HL-60/S4 treated with retinoic acid at 250 ng/mL for 4 days and 3 days (cell line): ENCODE results near the gene RALY.

Experiments used
- in situ Hi-C: fragments of 300-500 bp; cut with MboI; formaldehyde crosslinking; loops from 2 replicates; pipeline ENCODE4 v1.7.0; 2022; ENCODE audit warnings: low sequenced_read_pairs

RALY gene

GRCh38 chr20:34045930-34046725 lies 52.4 kb downstream of the RALY start:
- in situ Hi-C loops, result no loop called here

DNA sequence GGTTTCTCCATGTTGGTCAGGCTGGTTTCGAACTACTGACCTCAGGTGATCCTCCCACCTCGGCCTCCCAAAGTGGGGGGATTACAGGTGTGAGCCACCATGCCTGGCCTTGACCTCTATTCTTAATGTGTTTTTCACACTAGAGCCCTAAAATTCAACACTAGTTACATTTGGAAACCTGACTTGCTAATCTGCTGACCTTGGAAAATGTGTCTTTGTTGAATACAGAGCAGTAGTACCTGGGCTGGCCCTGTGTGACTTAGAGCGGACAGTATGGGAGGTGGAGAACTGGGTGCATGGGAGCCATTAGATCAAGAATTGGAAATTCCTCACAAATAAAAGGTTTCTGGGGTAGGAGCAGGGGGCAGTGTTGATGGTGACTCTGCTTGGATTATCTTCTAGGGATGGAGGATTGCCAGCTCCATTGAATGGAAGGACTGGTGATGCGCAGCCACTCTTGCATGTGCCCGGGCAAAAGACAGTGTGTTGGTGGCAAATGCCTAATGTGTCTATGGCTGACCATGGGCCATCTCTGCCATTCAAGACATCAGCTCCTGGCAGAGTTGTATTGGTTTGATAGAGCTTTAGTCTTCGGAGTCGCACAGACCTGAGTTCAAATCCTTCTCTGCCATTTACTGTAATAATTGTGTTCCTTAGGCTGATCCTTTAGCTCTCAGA lies 53.4 kb downstream of the RALY start:
- in situ Hi-C loops, result no loop called here

DNA sequence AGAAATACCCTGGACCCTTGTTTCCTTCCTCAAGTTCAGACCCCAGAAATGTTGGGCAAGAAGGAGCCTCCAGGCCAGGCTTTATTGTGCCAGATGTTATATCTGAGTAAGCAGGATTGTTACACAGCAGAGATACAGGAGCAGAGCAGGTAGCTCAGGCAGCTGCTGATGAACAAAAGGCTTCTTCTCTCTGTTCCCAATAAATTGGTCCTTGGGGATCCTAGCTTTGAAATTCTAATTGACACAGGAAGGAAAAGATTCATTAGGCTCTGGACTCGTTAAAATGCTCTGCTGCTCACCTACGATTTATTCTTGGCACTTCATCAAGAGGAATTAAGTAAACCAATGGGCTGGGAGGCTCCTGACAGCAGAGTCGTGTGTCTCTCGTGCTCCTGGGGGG lies 54.2 kb downstream of the RALY start:
- in situ Hi-C loops, result no loop called here

GRCh38 chr20:34049389-34049788 lies 55.7 kb downstream of the RALY start:
- in situ Hi-C loops, result no loop called here

DNA sequence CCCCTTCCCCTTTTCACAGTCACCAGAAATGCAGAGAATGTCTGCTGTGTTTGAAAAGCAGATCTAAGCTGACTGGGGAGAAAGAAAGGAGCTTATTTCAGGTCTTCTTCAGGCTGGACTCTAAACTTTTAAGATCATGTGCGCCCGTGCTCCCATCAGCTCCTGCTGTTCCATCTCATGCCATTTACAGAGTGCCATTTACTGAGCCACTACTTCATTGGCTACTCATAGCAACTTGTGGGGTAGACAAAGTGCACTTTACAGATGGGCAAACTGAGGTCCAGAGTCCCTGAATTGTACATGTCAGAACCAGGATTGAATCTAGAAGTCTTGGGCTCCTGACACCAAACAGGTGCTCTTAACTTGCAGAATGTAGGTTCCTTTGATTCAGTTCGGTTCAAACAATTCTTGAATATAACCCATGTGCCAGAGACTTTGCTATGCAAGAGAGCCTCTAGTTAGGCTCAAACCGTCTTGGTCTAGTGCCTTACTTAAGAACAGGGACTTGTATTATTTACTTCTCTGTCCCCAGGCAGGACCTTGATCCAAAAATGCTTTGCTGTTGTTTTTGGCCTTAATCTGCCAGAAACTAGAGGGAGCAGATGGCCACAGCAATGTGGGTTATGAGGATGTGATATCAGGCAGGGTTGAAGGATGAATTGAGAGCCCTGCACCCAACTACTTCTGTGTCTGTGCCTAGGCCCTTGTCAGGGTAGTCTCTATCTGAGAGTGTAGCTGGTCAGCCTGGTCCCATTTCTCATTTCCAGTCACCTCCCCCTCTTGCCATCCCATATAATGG lies 56.4 kb downstream of the RALY start:
- in situ Hi-C loops, result no loop called here

GRCh38 chr20:34052414-34052813 lies 58.7 kb downstream of the RALY start:
- in situ Hi-C loops, result no loop called here

DNA sequence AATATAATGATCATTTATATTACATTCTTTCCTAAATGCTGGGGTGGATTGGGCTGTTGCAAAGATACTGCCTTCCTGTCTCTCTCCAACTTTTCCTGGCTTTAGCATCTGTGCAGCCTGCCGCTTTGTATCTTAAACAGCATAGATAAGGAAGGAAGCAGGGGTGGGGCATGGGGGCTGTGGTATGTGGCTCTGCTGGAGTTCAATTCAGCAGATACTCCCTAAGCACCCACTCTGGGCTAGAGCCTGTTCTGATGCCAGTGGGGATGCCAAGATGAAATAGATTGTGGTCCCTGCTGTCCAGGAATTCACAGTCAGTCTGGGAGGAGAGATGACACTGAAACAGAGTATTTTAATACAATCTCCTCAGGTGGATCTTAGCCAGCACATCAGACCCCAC lies 61.6 kb downstream of the RALY start:
- in situ Hi-C loops, result no loop called here

- in situ Hi-C loops, result no loop called here
Observed at GRCh38 chr20:34058831-34059230, 65.1 kb downstream of the RALY start.

DNA sequence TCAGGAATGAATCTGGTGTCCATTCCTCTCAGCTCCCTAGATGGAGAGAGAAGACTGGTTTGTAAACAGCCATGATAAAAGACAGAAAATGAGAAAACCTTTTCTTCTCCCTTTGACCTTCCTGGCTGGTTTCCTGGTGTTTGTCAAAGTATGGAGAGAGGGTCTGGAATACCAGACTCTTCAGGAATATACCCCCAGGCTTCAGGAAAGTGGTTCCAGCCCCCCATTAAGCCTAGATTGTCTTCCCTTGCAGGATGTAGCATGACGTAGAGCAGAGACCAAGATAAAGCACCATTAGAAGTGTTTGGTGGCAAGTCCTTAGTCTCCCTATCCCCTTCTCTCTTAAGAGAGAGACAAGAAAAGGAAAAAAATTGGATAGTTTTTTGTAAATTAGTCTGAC lies 67.3 kb downstream of the RALY start:
- in situ Hi-C loops, result no loop called here

DNA sequence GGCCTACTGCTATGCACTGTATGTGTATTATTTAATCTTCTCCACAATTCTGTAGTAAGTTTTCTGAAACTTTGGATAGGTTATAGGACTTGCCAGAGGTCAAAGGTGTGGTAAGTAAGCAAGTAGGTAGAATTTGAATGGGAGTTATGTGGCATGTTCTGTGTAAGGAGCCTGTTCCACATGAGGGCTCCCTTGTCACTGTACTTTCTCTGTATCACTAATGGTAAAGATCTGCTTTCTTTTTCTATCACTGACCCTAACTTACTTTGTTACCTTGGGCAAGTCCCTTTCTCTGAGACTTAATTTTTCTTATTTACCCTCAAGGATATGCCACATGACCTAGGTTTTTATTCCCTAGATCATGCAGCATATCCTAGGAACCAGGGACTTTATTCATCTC lies 68.0 kb downstream of the RALY start:
- in situ Hi-C loops, result no loop called here

GRCh38 chr20:34062570-34063482 lies 69.1 kb downstream of the RALY start:
- in situ Hi-C loops, result no loop called here

GRCh38 chr20:34064286-34064685 lies 70.6 kb downstream of the RALY start:
- in situ Hi-C loops, result no loop called here

DNA sequence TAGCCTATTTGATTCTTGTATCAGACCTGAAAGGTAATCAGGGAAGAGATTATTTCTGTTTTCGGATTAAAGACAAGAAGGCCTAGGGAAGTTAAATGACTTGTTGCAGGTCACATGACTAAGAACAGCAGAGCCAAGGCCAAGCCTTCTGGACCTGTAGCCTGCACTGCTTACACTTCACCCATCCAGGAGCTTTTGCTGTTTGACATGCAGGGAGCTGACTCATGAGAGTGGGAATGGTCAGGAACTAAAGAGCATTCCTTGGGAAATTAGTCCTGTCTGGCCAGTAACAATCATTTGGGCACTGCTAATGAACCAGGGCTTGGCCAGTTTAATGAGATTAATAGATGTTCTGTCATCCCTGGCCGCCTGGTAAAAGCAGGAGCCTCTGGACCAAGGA lies 71.5 kb downstream of the RALY start:
- in situ Hi-C loops, result no loop called here

DNA sequence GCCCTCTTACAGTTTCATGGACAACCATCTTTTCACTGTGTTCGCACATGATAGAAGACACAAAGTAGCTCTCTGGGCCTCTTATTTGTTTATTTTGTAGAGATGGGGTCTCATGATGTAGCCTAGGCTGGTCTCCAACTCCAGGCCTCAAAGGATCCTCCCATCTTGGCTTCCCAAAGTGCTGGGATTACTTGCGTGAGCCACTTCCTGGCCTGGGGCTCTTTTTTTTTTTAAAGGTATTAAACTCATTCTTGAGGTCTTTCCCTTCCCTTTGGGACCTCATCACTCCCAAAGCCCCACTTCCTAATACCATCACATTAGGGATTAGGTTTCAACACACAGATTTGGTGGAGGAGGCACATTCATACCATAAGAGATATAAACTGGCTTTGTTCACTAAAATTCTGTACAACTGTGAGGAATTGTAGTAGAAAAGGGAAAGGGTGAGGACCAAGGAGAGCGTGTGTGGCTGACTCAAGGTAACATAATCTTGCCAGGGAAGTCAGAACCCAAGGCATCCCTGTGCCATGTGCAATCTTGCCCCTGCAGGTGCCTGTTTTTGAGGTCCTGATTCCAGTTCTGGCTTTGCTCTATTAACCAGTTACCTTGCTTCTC lies 72.9 kb downstream of the RALY start:
- in situ Hi-C loops, result no loop called here

GRCh38 chr20:34068001-34068400 lies 74.3 kb downstream of the RALY start:
- in situ Hi-C loops, result no loop called here

- in situ Hi-C loops, result no loop called here
Observed at GRCh38 chr20:34069341-34070078, 75.8 kb downstream of the RALY start.

DNA sequence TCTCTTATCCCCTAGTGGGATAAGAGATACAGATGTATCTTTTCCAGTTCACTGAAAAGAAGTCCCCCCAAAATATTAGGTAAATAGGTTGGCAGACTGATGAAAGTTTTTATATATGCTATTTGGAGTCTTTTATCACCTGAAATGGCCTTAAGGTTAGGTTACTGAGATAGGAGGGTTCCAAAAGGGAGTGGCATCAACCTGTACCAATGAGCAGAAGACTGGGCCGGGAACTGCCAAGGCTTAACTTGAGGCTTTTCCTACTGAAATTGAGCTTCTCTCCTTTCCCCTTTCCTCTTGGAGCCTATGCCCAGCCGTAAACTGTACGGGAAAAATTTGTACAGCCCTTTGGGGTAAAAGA lies 76.3 kb downstream of the RALY start:
- in situ Hi-C loops, result no loop called here

- in situ Hi-C loops, result no loop called here
Observed at GRCh38 chr20:34070859-34071258, 77.1 kb downstream of the RALY start.

DNA sequence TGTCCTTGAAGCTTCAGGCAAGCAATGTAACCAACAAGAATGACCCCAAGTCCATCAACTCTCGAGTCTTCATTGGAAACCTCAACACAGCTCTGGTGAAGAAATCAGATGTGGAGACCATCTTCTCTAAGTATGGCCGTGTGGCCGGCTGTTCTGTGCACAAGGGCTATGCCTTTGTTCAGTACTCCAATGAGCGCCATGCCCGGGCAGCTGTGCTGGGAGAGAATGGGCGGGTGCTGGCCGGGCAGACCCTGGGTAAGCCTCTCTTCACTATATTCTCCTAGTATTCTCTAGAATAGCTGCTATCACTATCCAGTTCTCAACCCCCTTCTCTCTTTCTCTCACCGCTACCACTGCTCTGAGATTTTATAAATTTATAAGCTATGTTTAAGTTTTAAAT lies 78.4 kb downstream of the RALY start:
- in situ Hi-C loops, result no loop called here

DNA sequence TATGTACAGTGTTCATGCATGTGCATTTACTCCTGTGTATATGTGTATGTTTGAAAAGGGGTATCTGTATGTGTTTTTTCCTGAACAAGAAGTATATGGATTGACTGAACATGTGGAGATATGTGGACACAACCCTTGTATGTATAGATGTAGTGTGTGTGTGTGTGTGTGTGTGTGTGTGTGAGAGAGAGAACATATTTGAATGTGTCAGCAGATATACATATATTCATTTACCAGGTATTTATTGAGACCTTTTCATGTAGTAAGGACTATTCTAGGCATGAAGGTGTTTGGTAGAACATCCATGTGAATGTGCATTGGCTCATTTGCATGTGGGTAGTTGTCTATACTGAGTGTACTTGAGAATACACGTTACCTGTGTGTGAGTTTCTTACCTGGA lies 79.1 kb downstream of the RALY start:
- in situ Hi-C loops, result no loop called here
